ENCODE data around the gene DHPS. TPM values are rescaled to one million over a fixed set of nuclear protein-coding genes. Genes with fewer than 3 reads are reported as not detected.

DHPS gene
- total and polyA plus RNA-seq, 2 donors (not counting 3 experiments of a cell fraction or from before 2014, with no cell fraction given) = 68.4 to 90.1 TPM

DNA sequence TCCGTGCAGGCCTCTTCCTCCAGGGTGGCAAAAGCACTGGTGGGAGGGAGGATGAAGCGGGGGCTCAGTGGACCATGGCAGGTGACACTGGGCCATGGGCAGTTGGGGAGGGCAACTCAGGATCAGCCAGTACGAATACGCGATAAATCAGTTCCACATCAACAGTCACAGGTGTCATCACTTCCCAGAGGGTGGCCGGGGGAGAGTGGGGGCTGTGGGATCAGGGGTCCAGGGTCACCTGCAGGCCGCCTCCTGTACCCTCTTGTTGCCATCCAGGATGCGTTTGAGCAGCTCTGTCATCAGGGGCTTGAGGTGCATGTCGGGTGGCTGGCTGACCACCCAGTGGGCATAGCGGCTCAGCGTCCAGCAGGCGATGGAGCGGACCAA, 24.6 kb upstream of the DHPS start:
- Histone ChIP-seq H3K4me2 (ENCODE audit: insufficient read depth, low read length) (no peak overlapping the region), H3K36me3 (ENCODE audit: control insufficient read depth in 2 of 2, extremely low read depth in 1 of 2, insufficient read depth in 2 of 2, low read length in 2 of 2) (peaks cover 26 to 56% of the 10 kb centered on the region in 2 experiments), H2AFZ (ENCODE audit: low read depth, low read length) (no peak overlapping the region), H3K79me2 (ENCODE audit: control insufficient read depth, insufficient read depth, low read length) (peaks cover under 1% of the 10 kb centered on the region), H3K27me3 (ENCODE audit: control insufficient read depth in 2 of 2, insufficient read depth in 2 of 2, low read length in 2 of 2) (no peaks in the 10 kb centered on the region), H3K9ac (replicated peaks; ENCODE audit: extremely low read depth, insufficient read depth, low read length) (no peak overlapping the region), H4K20me1 (replicated peaks; ENCODE audit: control insufficient read depth, extremely low read depth, insufficient read depth, low read length) (no peaks in the 10 kb centered on the region), H3K9me3 (replicated peaks; ENCODE audit: control insufficient read depth, insufficient read depth, low read length) (no peaks in the 10 kb centered on the region), H3K4me3 (replicated peaks in 1 of 3; ENCODE audit: insufficient read depth in 1 of 3, low read depth in 1 of 3, low read length in 3 of 3) (no peak overlapping the region), H3K4me1 (ENCODE audit: control insufficient read depth, extremely low read depth, insufficient read depth, low read length) (no peaks in the 10 kb centered on the region), H3K27ac (ENCODE audit: insufficient read depth, low read depth, low read length) (no peak overlapping the region), H3K9me1 (replicated peaks; ENCODE audit: control insufficient read depth, extremely low read depth, insufficient read depth, low read length) (no peaks in the 10 kb centered on the region)
- ChIA-PET CTCF (no interaction called here), POLR2A (no interaction called here)
- intact Hi-C loops (cut with micrococcal nuclease) (no loop called here), dilution Hi-C loops (cut with MboI; ENCODE audit: extremely low pct_ligation_motif_present, low sequenced_read_pairs) (no loop called here)
- no peak for TF ChIP-seq GATA2 (IDR thresholded peaks at IDR 0.05; ENCODE audit: insufficient read depth, insufficient read length, low read depth, low read length)
- TF ChIP-seq, protein P1, sequence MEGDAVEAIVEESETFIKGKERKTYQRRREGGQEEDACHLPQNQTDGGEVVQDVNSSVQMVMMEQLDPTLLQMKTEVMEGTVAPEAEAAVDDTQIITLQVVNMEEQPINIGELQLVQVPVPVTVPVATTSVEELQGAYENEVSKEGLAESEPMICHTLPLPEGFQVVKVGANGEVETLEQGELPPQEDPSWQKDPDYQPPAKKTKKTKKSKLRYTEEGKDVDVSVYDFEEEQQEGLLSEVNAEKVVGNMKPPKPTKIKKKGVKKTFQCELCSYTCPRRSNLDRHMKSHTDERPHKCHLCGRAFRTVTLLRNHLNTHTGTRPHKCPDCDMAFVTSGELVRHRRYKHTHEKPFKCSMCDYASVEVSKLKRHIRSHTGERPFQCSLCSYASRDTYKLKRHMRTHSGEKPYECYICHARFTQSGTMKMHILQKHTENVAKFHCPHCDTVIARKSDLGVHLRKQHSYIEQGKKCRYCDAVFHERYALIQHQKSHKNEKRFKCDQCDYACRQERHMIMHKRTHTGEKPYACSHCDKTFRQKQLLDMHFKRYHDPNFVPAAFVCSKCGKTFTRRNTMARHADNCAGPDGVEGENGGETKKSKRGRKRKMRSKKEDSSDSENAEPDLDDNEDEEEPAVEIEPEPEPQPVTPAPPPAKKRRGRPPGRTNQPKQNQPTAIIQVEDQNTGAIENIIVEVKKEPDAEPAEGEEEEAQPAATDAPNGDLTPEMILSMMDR (IDR thresholded peaks at IDR 0.05; ENCODE audit: extremely low read depth in 1 of 2, insufficient read depth in 1 of 2, low read depth in 1 of 2, low read length in 2 of 2) = no peak
- TF ChIP-seq POLR2A (IDR thresholded peaks at IDR 0.05; ENCODE audit: low read depth, low read length) = no peak
- no peak for TF ChIP-seq EZH2 (IDR thresholded peaks at IDR 0.05; ENCODE audit: borderline replicate concordance, low read depth, low read length, severe bottlenecking)
- TF ChIP-seq JUN (IDR thresholded peaks at IDR 0.05; ENCODE audit: borderline replicate concordance, insufficient read depth, insufficient read length, low read depth) = no peak
- TF ChIP-seq FOS (IDR thresholded peaks at IDR 0.05; ENCODE audit: borderline replicate concordance, insufficient read depth, low read length) = no peak
- TF ChIP-seq, protein P2, sequence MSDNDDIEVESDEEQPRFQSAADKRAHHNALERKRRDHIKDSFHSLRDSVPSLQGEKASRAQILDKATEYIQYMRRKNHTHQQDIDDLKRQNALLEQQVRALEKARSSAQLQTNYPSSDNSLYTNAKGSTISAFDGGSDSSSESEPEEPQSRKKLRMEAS (IDR thresholded peaks at IDR 0.05; ENCODE audit: insufficient read depth, insufficient read length) = no peak
- no peak for TF ChIP-seq POLR2AphosphoS5 (IDR thresholded peaks at IDR 0.05; ENCODE audit: insufficient read depth, low read depth, low read length)
- no peak for TF ChIP-seq MYC (IDR thresholded peaks at IDR 0.05; ENCODE audit: low read depth, low read length)
- DNase-seq (ENCODE audit: low read depth, low spot score) = no peak
- FAIRE-seq = no peak
- no TSS peak for BruUV-seq (replicated peaks)
